ENCODE results near the gene CCDC149. TPM values are rescaled to one million over a fixed set of nuclear protein-coding genes. Genes with fewer than 3 reads are reported as not detected.
A peak's percentile ranks its signal among the peaks of the same experiment; 100 is the strongest.

CCDC149 gene
- total RNA-seq, 1 donor from 2014 or later = 8.0 TPM

DNA sequence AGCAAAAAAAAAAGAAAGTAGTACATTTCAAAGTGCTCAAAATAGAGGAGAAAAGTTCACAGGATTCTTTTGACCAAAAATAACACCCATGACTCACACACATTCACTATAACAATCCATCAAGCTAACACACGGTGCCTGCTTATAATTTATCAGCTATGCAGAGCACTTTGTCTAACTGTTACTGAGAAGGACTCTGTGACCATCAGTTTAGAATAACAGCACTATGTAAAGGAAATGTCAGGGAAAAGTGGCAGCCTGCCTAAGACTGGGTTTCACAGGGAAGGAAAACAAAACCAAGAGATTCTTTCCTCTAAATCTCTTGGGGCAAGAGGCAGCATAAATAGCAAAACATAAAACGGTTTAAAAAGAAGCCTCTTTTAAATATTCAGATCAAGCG lies 54.8 kb downstream of the CCDC149 start:
- DNase-seq (ENCODE audit: low read depth) = no peak
- TF ChIP-seq, protein P1, sequence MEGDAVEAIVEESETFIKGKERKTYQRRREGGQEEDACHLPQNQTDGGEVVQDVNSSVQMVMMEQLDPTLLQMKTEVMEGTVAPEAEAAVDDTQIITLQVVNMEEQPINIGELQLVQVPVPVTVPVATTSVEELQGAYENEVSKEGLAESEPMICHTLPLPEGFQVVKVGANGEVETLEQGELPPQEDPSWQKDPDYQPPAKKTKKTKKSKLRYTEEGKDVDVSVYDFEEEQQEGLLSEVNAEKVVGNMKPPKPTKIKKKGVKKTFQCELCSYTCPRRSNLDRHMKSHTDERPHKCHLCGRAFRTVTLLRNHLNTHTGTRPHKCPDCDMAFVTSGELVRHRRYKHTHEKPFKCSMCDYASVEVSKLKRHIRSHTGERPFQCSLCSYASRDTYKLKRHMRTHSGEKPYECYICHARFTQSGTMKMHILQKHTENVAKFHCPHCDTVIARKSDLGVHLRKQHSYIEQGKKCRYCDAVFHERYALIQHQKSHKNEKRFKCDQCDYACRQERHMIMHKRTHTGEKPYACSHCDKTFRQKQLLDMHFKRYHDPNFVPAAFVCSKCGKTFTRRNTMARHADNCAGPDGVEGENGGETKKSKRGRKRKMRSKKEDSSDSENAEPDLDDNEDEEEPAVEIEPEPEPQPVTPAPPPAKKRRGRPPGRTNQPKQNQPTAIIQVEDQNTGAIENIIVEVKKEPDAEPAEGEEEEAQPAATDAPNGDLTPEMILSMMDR (IDR thresholded peaks at IDR 0.05; ENCODE audit: insufficient read depth, low read length, poor library complexity, severe bottlenecking) = no peak
- H3K4me3 ChIP-seq (ENCODE audit: low read depth, low read length) = no peak overlapping the region
- H3K36me3 ChIP-seq (ENCODE audit: control insufficient read depth, insufficient read depth, low read length) = no peaks in the 10 kb centered on the region
- H3K27me3 ChIP-seq (ENCODE audit: control insufficient read depth, insufficient read depth, low read length) = no peaks in the 10 kb centered on the region

DNA sequence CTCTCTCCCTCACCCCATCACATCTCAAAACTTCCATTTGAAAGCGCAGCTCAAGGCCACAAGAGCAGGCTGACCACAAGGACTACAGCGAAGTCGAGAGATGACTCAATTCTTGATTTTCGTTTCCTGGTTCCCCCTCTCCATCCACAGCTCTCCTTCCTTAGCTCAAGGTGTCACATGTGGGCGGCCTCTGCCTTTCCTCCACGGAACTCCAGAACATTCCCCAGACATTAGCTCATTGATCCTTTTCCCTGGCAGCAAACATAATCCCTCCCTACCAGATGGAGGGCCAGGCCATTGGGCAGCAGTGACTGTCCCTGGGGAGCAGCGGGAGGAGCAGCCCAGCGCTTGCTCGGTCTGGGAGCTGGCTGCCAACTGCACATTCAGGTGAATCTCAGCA lies 56.3 kb downstream of the CCDC149 start:
- Histone ChIP-seq H3K27me3 (ENCODE audit: control insufficient read depth, insufficient read depth, low read length) (no peaks in the 10 kb centered on the region), H3K4me3 (ENCODE audit: low read depth, low read length) (no peak overlapping the region), H3K36me3 (ENCODE audit: control insufficient read depth, insufficient read depth, low read length) (no peaks in the 10 kb centered on the region)
- TF ChIP-seq, protein P1 (IDR thresholded peaks at IDR 0.05; ENCODE audit: insufficient read depth, low read length, poor library complexity, severe bottlenecking) = no peak
- DNase-seq (ENCODE audit: low read depth) = no peak

DNA sequence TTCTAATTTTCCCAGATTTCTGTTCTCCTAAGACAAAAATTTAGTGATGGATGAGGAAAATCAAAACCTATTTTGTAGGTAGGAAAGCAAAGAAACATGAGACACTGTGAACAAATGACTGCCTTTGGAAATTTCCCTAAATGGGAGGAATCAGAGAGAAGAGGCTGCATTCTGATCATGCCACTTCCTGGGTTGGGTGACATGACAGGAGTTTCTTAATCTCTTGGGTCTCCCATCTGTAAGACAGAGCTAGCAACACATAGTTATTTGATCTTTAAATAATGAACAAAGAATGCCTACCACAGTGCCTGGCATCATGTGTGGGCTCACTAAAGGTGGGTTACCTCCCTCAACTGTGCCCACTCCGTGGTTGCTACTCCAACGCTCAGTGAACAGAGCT lies 57.1 kb downstream of the CCDC149 start:
- DNase-seq (ENCODE audit: low read depth) = no peak
- Histone ChIP-seq H3K36me3 (ENCODE audit: control insufficient read depth, insufficient read depth, low read length) (no peaks in the 10 kb centered on the region), H3K4me3 (ENCODE audit: low read depth, low read length) (no peak overlapping the region), H3K27me3 (ENCODE audit: control insufficient read depth, insufficient read depth, low read length) (no peaks in the 10 kb centered on the region)
- TF ChIP-seq, protein P1 (IDR thresholded peaks at IDR 0.05; ENCODE audit: insufficient read depth, low read length, poor library complexity, severe bottlenecking) = no peak

GRCh38 chr4:24853142-24853541 lies 59.7 kb downstream of the CCDC149 start:
- H3K4me3 ChIP-seq (ENCODE audit: low read depth, low read length) = no peak overlapping the region
- DNase-seq (ENCODE audit: low read depth) = no peak
- H3K36me3 ChIP-seq (ENCODE audit: control insufficient read depth, insufficient read depth, low read length) = no peaks in the 10 kb centered on the region
- no peaks in the 10 kb centered on the region for H3K27me3 ChIP-seq (ENCODE audit: control insufficient read depth, insufficient read depth, low read length)
- TF ChIP-seq, protein P1 (IDR thresholded peaks at IDR 0.05; ENCODE audit: insufficient read depth, low read length, poor library complexity, severe bottlenecking) = no peak

GRCh38 chr4:24850674-24851073 lies 62.2 kb downstream of the CCDC149 start:
- TF ChIP-seq, protein P1 (IDR thresholded peaks at IDR 0.05; ENCODE audit: insufficient read depth, low read length, poor library complexity, severe bottlenecking) = no peak
- peak; percentile 81 for DNase-seq (ENCODE audit: low read depth)
- H3K4me3 ChIP-seq (ENCODE audit: low read depth, low read length) = no peak overlapping the region
- H3K27me3 ChIP-seq (ENCODE audit: control insufficient read depth, insufficient read depth, low read length) = no peaks in the 10 kb centered on the region
- no peaks in the 10 kb centered on the region for H3K36me3 ChIP-seq (ENCODE audit: control insufficient read depth, insufficient read depth, low read length)

DNA sequence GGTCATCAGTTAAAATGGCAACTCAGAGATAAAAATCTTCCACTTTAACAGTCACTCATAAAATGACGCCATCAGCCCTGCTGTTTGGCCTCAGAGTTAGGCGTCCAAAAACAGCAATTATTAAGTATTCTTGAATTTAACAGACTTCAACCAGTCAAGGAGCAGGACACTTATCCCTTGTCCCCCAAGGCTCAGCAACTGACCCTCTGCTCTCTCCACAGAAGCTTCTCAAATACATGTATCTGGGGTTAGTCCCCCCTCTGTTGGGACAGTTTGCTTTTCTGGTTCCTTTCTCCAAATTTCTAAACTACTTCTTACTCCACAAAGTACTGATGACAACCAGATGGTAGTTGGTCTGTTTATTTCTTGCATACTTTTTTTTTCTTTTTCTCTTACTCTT lies 63.1 kb downstream of the CCDC149 start:
- Histone ChIP-seq H3K27me3 (ENCODE audit: control insufficient read depth, insufficient read depth, low read length) (no peaks in the 10 kb centered on the region), H3K36me3 (ENCODE audit: control insufficient read depth, insufficient read depth, low read length) (no peaks in the 10 kb centered on the region), H3K4me3 (ENCODE audit: low read depth, low read length) (no peak overlapping the region)
- TF ChIP-seq, protein P1 (IDR thresholded peaks at IDR 0.05; ENCODE audit: insufficient read depth, low read length, poor library complexity, severe bottlenecking) = no peak
- DNase-seq (ENCODE audit: low read depth) = no peak

All from kidney epithelial cell (primary cell).